Ureter (tissue), 1 donor: Measurements from ENCODE around the gene ARHGAP10. TPM values are rescaled to one million over a fixed set of nuclear protein-coding genes. Genes with fewer than 3 reads are reported as not detected.
A peak's percentile ranks its signal among the peaks of the same experiment; 100 is the strongest.
"Not testable (repeated sequence)": the region's sequence is repeated elsewhere in the genome, so short reads cannot be mapped to it uniquely, and the experiment has no call there.

Source experiments
- DNase-seq: peaks from one replicate; pipeline ENCODE4 v3.0.0-alpha.2; 2020; ENCODE audit warnings: low spot score
- total RNA-seq: library from RNA; stranded (reverse); gene quantifications from one replicate; pipeline ENCODE4 v1.2.4, GENCODE V29; 2023
- donor health status: DM: yes; HTN: yes; CAD: no.

Gene ARHGAP10
- total RNA-seq, 1 donor from 2014 or later, result 78.0 TPM

DNA sequence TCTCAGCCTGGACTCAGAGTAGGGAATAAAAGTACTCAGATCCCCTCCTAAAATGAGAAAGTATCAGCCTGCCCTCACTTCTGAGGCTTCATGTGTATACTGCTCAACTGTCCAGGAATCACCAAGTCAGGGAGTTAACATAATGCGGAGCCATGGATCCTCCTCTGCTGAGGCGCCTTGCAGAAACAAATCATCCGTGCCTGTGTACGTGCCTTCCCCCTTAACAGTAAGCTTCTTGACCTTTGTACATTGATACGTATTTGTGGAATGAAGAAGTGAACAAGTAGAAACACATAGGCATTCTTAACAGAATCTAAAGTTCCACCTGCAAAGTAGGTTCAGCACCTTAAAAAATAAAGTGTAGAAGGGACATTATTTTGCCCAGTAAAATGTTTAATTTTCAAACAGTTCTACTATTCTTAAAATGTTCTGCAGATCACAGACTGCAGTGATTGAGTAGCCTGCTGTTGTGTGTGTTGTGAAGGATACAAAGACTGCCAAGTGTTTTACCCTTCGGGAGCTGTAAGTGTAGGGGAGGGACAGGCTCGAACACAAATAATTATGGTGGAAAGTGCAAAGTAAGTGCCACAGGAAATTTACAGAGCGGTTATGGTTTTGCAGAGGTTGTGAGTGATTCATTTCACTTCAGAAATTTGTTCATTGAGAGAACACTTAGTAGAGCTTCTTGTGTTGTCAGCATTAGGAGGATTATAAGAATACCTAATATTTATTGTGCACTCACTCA lies 61.9 kb downstream of the ARHGAP10 start:
- DNase-seq, result no peak

DNA sequence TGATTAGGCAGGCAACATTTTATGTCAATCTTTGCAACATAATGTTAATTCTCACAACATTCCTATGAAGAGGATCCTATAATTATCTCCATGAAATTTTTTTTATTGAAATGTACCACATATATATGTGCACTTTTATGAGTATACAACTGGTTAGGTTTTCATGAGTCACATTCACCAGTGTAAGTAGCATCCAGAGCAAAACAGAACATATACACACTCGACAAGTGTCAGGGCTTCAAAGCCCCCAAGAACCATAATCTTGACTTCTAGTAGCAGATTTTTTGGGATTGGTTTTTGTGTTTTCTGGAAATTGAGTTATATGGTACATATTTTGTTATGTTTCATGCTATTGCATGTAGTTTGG lies 62.4 kb downstream of the ARHGAP10 start:
- no peak for DNase-seq

DNA sequence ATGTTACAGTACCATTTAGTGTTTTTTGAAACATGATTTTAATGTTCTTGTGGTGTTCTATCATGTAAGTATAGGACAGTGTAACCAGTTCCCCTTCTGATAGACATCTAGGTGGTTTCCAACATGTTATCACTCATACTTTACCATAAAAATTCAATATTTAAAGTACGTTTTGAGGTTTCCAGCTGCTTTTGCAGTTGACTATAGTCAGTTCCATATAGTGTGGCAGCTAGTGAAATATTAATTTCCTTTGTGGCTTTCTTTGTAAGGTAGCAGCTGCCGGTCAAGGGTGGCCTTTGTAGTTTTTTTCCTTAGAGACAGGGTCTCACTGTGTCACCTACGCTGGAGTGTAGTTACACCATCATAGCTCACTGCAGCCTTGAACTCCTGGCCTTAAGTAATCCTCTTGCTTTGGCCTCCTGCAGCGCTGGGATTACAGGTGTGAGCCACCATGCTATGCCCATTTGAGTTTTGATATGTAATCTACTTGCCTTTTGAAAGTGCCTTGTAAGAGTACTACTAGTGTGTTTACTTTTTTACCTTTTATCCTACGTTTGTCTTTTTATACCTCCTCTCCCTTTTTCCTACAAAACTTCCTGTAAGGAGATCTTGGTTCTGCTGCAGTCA lies 63.0 kb downstream of the ARHGAP10 start:
- no peak for DNase-seq

DNA sequence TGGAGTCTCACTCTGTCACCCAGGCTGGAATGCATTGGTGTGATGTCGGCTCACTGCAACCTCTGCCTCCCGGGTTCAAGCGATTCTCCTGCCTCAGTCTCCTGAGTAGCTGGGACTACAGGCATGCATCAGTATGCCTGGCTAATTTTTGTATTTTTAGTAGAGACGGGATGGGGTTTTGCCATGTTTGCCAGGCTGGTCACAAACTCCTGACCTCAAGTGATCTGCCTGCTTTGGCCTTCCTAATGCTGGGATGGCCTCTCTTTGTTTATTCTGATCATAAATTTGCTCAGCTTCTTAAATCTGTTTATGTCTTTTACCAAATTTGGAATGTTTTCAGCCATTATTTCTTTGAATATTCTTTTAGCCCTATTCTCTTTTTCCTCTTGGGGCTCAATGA lies 67.2 kb downstream of the ARHGAP10 start:
- not testable (repeated sequence) for DNase-seq

DNA sequence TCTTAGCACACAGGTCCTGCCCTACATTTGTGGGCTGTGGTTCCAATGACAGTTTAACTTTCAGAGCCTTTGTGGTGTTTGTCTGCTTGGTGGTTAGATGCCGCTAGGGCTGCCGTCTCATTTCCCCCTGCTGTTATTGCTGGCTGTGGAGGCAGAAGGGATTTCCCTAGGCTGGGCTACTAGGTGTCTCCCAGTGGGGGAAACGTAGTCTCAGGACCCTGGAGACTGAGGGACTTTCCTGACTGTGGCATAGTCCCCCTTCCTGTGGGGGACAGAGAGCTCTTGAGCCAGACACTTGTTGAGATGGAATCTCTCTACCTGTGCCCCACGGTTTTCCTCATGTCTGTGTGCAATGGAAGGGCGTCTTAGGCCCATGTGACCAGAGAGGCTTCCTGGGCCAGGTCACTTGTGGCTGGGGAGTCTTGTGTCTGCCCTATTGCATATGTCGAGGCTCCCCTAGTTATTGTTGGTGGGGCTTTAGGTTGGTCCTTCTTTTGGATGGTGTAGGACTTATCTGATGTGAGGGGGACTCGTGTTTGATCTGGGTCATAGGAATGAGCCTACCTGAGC lies 68.2 kb downstream of the ARHGAP10 start:
- DNase-seq, result no peak

DNA sequence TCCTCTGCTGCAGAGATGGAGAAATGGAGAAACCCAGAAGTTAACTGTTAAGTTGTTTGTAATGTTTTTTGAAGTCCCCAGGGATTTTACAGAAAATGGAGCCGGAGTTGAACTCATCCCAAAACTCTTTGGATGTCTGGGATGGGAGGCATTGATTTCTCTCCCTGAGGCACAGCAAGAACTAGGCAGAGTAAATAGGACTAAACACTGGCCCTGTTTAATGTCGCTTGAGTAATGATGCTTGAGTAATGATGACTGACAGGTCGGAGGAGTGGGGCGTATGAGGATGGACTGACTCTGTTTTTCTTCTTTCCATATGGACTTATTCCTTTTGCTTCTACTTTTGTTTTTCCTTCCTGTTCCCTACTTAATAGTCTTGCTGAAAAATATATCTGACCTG lies 69.9 kb downstream of the ARHGAP10 start:
- DNase-seq, result no peak

DNA sequence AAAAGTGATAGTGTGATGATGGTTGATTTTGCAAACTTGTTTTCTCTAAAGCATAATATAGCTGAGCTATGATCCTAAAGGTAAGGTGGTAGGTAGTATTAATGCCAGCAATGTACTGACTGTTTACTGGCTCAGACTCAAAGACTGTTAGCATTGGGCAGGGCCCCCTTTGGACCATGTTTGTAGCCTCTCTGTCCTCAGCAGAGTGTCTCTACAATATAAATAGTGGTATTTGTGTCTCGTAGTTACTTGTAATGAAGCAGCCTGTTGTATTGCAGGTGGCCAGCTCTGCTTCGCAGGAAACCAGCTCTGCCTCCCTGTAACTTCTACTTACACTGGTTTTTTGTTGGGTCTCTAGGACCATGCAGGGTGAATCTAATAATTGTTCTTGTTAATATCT lies 70.5 kb downstream of the ARHGAP10 start:
- DNase-seq, result no peak

DNA sequence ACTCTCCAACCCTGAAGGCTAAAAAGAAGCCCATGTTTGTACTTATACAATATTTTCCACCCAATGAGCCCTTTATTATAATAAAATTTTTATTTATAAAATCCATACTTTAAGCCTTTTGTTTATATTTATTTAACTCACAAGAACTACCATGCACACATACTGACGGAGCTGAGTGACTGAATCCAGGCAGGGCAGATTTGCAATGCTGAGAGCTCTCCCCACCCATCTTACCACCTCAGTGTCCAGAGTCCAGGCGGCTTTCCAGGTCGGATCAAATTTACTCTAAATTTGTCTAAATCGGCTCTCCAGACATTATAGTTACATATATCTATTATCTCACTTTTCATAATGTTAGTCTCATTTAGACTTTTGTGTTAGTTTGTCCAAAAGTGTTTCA lies 74.1 kb downstream of the ARHGAP10 start:
- DNase-seq, result no peak

DNA sequence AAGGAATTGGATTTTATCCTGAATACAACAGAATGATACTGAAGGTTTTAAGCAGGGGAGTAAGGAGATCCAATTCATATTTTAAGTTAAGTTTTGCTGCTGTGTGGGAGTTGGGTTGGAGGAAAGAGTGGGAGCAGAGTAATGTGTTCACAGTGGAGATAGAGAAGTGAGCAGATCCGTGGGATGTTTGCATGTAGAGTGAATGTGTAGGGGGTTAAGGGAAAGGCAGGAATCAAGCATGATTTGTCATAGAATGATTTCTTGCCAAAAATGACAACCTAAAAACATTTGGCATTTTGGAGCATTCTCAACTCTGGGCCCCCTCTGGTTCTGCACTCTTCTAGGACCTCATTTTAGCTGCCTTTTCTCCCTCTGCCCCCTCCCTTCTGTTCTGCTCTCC lies 76.6 kb downstream of the ARHGAP10 start:
- DNase-seq, result no peak

DNA sequence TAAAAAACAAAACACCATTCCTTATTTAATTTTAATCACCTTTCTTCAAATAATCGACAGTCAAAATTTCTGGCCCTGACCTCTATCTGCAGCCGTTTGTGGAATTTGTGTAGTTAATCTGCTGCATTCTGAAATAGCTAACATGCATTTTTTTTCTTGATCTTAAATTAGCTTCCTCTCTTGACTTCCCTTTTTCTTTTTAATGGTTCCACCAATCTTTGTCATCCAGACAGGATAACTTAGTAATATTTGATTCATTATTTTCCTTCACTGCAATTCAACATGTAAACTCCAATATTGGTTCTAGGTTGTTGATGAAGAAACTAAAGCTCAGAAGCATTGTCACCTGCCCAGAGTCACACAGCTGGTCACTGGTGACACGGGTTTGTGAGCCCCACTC lies 77.3 kb downstream of the ARHGAP10 start:
- no peak for DNase-seq

DNA sequence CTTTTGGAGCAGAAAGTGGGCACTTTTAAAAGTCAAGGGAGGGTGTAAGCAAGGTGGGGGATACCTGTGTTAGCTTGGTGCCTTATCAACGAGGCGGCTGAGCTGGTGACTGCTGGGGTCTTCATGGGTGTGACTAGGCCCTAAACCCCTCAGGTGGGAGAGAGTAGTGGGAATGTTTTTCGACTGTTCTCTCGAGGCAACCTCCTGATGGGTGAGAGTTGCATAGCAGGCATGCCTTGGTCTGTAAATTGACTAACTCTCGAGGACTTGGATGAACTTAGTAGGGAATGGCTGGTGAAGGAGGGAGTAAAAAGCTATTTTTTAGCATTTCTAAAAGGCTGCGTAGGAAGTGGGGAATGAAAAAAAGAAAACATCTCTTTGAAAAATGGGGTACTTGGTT lies 80.0 kb downstream of the ARHGAP10 start:
- no peak for DNase-seq

DNA sequence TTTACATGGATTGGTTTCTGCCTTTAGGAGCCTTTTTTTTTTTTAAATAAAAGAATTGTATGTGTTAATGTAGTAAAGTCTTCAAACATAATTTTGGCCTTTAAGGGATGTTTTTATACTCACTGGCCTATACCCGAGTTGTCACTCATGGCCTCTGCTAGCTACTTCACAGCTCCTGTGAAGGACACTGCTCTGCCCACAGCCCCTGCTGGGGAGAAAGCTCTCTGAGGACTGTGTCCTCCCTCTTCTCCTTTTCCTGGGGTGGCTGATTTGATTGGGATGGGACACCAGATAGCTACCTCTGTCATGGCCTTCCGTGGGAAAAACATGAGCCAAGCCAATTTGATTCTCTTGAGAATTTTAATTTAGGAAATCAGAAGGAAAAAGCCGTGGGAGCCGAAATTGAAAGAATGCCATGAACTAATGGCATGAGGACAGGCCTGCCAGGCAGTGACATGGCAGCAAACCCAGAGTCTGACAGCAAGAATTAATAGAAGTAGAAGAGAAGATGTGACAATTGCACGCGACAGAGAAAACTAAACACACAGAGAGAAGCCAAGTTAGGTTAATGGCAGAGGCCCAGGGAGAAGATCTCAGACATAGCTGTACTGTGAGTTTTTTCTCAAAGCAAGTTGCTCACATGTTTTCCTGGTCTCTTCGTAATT lies 81.4 kb downstream of the ARHGAP10 start:
- DNase-seq, result no peak

DNA sequence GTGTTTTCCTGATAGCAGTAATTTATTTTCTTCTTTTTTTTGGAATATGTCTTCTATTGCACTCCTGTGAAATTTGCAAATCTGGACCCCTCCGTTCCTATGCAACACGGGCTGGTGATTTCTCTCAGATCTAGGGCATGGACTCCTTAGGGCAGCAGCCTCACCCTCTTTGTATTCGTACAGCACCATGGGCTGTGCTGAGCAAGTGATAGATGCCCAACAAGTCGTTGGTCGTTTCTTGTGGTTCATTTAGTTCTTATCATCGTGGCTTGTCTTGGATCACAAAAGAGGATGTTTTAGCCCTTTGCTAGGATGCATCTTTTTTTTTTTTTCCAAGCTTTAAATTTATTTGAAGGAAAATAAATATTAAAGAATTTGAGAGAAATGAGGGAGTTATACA lies 82.1 kb downstream of the ARHGAP10 start:
- no peak for DNase-seq

DNA sequence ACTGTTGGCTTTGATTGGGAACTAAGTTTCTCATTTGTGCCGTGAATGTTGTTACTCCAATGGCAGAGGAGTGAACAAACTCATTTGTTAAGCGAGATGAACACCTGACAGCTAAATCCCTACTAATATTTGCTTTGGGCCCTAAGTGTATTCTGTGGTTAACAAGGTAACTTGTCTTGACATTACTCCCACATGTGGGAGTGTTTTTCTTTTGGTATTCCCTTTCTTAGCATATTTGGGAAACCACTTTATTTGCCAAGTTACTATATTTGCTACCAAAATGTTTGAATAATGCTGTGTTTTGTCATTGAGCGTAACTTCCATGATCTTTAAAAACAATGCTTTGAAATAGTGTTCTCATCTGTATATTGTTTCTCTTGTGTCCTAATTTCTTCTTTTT lies 82.5 kb downstream of the ARHGAP10 start:
- DNase-seq, result no peak

DNA sequence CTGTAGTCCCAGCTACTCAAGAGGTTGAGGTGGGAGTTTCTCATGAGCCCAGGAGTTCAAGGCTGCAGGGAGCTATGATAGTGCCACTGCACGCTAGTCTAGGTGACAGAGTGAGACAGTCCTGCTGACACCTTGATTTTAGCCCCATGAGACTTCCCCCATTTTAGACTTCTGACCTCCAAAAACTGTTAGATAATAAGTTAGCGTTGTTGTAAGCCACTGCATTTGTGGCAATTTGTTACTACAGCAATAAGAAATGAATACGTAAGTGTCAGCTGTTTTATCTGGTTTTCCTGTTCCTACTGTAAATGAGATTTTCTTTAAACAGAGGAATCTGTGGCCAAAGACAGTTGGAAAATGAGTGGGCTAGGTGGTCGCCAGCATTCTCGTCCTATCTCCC lies 83.9 kb downstream of the ARHGAP10 start:
- DNase-seq, result no peak

DNA sequence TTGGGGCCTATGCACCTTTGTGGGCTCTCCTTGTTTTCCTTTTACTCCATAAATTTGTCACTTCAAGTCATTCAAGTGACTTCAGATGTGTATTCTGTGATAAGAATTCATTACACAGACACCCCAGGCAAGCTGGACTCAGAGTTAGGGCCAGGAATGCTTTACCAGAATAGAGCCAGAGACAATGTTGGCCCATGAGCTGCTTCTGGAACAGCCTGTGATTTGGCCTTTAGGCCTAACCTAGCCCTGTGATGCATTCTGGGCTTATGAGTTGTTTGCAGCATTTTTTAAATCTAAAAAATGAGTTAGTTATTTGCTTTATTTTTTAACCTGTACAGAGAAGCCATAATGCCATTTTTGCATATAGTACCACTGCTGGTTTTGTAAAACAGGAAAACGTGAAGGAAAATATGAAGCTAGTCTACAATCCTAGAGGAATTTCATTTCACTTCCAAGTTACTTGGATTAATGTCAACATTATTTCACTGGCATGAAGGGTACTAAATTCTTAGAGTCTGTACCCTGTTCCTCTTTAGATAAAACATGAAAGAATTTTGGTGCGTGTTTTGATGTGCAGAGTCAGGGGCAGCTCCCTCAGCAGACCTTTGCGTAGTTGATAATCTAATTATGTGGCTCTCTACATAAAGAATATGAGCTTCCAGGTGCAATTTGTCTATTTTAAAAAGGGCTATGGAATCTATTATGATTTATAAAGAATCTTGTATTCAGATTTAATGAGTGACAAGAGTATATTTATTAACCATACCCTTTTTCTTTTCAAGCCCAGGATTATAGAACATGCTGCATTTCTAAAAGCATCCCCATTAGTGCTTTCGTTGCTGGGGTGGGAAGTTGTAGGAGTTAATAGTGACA lies 84.7 kb downstream of the ARHGAP10 start:
- no peak for DNase-seq

DNA sequence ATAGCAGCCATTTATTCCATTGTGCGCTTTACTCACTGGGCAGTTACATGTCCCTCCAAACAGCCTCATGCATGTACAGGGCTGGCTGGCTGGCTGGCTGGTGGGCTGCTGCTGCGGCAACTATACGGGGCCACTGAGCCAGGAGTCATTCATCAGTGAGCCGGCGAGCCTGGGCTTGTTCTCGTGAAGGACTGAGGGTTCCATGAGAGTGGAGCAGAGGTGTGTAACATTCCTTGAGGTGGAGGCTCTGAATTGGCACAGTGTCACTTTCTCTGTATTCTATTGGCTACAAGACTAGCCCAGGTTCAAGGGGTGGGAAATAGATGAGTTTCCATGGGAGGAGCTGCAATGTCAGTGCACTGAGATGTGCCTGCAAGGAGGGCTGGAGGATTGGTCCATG lies 89.1 kb downstream of the ARHGAP10 start:
- peak; percentile 47 for DNase-seq

DNA sequence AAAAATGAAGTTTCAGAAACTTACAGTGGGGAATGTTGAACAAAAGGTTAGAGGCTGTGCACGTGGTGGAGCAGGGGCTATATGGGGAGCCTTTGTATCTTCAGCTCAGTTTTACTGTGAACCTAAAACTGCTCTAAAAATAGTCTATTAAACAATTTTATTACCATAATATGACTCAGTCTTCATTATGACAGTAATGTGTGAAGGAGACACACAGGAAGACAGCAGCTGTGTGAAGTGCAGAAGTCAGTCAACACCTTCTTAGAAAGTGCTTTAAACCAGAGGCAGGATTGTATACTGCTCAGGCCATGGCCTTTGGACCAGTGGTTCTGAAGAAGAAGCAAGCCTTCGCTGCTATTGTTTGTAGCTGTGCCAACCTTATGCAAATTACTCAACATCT lies 89.7 kb downstream of the ARHGAP10 start:
- DNase-seq, result no peak

DNA sequence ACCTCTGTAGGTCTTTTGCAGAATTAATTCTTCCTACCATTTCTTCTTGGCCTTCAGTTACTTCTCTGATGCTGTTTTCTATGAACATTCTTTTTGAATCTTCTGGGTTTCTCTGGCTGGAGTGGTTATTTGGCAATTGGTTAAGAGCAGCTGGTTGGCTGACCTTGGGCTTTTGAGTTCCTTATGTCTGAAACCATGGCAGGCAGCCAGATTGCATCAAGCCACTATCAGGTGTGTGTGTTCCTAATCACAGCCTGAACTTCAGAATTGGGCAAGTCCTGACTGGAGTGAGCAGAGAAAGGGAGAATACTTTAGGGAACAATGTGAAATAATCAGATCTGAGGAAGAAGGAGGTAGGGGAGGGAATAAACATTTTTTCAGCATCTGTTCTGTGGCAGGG lies 90.2 kb downstream of the ARHGAP10 start:
- peak; percentile 89 for DNase-seq

DNA sequence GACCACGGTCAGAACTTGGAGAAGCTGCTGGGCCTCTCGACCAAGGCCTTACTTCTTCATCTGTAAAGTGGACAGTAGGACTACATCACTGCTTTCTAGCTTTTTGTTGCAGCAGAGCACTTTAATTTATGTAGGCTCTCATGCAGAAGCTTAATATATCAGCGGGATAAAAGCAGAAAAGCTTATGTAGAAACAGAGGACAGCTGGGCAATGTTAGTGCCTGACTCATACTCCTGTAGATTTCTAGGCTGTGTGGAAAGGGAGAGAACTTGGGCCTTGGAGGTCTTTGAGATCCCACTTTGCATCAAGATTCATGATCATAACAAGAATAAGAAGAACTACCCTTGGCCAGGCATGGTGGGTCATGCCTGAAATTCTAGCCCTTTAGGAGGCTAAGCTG lies 91.2 kb downstream of the ARHGAP10 start:
- no peak for DNase-seq

DNA sequence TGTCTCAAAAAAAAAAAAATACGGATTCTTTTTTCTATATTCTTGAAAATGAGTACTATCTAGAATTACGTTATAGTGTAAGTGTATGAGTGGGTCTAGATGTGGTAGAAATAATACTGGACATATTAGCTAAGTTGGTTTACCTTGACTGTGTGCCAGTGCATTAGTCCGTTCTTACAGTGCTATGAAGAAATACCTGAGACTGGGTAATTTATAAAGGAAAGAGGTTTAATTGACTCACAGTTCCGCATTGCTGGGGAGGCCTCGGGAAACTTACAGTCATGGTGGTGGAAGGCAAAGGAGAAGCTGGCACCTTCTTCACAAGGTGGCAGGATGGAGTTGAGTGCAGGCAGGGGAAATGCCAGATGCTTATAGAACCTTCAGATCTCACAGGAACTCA lies 92.4 kb downstream of the ARHGAP10 start:
- DNase-seq, result no peak

DNA sequence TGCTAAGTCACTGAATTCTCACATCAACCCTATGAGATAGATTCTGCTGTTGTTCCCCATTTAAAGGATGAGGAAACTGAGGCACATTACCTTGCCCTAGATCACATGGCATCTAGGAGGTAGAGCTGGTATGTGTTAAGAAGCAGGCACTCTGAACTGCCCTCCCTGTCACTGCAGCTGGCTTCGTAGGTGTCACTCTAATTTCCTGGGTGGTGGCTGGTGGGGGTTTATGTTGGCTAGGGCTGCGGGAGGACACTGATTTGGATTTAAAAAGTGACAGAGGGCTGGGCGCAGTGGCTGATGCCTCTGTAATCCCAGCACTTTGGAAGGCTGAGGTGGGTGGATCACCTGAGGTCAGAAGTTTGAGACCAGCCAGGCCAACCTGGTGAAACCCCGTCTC lies 93.0 kb downstream of the ARHGAP10 start:
- DNase-seq, result no peak
